ENCODE results near the gene HS3ST6. TPM values are rescaled to one million over a fixed set of nuclear protein-coding genes. Genes with fewer than 3 reads are reported as not detected.

HS3ST6 gene
- total and polyA plus RNA-seq, 2 of the 13 experiments (the other 11 are each of a cell fraction or from before 2014, with no cell fraction given): not detected

DNA sequence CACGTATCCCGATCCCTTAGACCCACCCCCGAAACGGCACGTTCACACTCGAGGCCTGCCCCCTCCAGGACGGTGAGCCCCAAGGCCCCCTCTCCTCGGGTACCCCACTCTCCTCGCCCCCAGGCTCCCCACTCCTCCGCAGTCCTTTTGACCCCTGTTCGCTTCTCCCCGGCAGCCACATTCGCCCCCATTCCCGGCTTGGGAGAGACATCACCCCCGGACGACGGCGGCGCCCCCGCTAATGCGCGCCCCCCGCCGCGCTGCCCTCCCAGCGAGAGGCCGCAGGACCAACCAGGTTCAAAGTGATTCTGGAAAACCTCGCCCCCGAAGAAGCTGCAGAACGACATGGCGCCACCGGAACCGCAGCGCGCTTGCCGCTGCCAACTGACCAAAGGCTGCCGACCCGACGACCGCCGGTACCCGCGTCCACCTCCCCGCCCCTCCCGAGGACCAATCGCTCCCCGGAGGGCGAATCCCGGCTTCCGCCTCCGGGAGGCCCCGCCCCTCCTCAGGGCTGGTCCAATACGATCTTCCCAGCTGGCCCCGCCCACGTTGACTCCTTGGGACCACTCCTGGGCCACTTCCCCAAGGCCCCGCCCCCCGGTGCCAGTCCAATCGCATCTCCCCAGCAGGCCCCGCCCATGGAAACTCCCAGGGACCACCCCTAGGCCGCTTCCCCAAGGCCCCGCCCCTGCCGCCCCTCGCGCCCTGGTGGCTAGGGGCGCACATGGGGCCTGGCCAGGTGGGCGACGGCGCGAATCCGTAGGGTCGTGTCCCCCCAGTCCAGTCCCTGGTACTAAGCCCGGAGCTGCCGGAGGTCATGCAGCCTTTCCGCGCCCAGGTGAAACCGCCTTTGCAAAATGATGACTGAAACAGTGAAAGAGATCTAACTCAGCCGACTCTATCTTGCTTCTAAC is 24.9 kb upstream of the HS3ST6 start, which contains the start of gene MSRB1 (continued):
- TF ChIP-seq ZNF124 (CRISPR knock-in tag; IDR thresholded peaks at IDR 0.05): 0 out of 2 replicates have a peak, but pooled peaks have one; percentile 16
- TF ChIP-seq ZNF460 (CRISPR knock-in tag; IDR thresholded peaks at IDR 0.05; ENCODE audit: borderline replicate concordance): no peak; the same call in 1 of the 2 replicates
- no peak; the same call in 1 of the 2 replicates for TF ChIP-seq ZNF350 (CRISPR knock-in tag; IDR thresholded peaks at IDR 0.05; ENCODE audit: borderline replicate concordance, low read depth)
- TF ChIP-seq, protein P1, sequence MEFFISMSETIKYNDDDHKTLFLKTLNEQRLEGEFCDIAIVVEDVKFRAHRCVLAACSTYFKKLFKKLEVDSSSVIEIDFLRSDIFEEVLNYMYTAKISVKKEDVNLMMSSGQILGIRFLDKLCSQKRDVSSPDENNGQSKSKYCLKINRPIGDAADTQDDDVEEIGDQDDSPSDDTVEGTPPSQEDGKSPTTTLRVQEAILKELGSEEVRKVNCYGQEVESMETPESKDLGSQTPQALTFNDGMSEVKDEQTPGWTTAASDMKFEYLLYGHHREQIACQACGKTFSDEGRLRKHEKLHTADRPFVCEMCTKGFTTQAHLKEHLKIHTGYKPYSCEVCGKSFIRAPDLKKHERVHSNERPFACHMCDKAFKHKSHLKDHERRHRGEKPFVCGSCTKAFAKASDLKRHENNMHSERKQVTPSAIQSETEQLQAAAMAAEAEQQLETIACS (CRISPR knock-in tag; IDR thresholded peaks at IDR 0.05): no peak
- TF ChIP-seq, protein P2, sequence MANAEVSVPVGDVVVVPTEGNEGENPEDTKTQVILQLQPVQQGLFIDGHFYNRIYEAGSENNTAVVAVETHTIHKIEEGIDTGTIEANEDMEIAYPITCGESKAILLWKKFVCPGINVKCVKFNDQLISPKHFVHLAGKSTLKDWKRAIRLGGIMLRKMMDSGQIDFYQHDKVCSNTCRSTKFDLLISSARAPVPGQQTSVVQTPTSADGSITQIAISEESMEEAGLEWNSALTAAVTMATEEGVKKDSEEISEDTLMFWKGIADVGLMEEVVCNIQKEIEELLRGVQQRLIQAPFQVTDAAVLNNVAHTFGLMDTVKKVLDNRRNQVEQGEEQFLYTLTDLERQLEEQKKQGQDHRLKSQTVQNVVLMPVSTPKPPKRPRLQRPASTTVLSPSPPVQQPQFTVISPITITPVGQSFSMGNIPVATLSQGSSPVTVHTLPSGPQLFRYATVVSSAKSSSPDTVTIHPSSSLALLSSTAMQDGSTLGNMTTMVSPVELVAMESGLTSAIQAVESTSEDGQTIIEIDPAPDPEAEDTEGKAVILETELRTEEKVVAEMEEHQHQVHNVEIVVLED (CRISPR knock-in tag; IDR thresholded peaks at IDR 0.05; ENCODE audit: borderline replicate concordance): peak; percentile 38; the same call in 1 of the 2 replicates
- no peak for TF ChIP-seq NFIC (IDR thresholded peaks at IDR 0.05; ENCODE audit: low read length)
- peak; percentile 46; the same call in 1 of the 2 replicates for TF ChIP-seq NAIF1 (CRISPR knock-in tag; IDR thresholded peaks at IDR 0.05; ENCODE audit: borderline replicate concordance)
- TF ChIP-seq, protein P3, sequence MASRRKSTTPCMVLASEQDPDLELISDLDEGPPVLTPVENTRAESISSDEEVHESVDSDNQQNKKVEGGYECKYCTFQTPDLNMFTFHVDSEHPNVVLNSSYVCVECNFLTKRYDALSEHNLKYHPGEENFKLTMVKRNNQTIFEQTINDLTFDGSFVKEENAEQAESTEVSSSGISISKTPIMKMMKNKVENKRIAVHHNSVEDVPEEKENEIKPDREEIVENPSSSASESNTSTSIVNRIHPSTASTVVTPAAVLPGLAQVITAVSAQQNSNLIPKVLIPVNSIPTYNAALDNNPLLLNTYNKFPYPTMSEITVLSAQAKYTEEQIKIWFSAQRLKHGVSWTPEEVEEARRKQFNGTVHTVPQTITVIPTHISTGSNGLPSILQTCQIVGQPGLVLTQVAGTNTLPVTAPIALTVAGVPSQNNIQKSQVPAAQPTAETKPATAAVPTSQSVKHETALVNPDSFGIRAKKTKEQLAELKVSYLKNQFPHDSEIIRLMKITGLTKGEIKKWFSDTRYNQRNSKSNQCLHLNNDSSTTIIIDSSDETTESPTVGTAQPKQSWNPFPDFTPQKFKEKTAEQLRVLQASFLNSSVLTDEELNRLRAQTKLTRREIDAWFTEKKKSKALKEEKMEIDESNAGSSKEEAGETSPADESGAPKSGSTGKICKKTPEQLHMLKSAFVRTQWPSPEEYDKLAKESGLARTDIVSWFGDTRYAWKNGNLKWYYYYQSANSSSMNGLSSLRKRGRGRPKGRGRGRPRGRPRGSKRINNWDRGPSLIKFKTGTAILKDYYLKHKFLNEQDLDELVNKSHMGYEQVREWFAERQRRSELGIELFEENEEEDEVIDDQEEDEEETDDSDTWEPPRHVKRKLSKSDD (CRISPR knock-in tag; IDR thresholded peaks at IDR 0.05; ENCODE audit: low read depth): 0 out of 2 replicates have a peak, but pooled peaks have one; percentile 17
- TF ChIP-seq HOXA3 (CRISPR knock-in tag; IDR thresholded peaks at IDR 0.05): peak; percentile 42; the same call in 1 of the 2 replicates
- no peak for TF ChIP-seq SIN3B (IDR thresholded peaks at IDR 0.05; ENCODE audit: low read length)
- TF ChIP-seq, protein P4, sequence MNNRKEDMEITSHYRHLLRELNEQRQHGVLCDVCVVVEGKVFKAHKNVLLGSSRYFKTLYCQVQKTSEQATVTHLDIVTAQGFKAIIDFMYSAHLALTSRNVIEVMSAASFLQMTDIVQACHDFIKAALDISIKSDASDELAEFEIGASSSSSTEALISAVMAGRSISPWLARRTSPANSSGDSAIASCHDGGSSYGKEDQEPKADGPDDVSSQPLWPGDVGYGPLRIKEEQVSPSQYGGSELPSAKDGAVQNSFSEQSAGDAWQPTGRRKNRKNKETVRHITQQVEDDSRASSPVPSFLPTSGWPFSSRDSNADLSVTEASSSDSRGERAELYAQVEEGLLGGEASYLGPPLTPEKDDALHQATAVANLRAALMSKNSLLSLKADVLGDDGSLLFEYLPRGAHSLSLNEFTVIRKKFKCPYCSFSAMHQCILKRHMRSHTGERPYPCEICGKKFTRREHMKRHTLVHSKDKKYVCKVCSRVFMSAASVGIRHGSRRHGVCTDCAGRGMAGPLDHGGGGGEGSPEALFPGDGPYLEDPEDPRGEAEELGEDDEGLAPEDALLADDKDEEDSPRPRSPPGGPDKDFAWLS (CRISPR knock-in tag; IDR thresholded peaks at IDR 0.05; ENCODE audit: borderline replicate concordance): no peak
- TF ChIP-seq ATAD3A (CRISPR knock-in tag; IDR thresholded peaks at IDR 0.05): no peak
- TF ChIP-seq NONO (IDR thresholded peaks at IDR 0.05): no peak
- no peak; the same call in 1 of the 2 replicates for TF ChIP-seq NONO (CRISPR knock-in tag; conservative IDR thresholded peaks at IDR 0.05)
- no peak for TF ChIP-seq RNF2 (conservative IDR thresholded peaks at IDR 0.05; ENCODE audit: low read depth)
- TF ChIP-seq, protein P5, sequence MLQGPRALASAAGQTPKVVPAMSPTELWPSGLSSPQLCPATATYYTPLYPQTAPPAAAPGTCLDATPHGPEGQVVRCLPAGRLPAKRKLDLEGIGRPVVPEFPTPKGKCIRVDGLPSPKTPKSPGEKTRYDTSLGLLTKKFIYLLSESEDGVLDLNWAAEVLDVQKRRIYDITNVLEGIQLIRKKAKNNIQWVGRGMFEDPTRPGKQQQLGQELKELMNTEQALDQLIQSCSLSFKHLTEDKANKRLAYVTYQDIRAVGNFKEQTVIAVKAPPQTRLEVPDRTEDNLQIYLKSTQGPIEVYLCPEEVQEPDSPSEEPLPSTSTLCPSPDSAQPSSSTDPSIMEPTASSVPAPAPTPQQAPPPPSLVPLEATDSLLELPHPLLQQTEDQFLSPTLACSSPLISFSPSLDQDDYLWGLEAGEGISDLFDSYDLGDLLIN (CRISPR knock-in tag; IDR thresholded peaks at IDR 0.05; ENCODE audit: borderline replicate concordance): no peak; the same call in 1 of the 2 replicates
- TF ChIP-seq, protein P6, sequence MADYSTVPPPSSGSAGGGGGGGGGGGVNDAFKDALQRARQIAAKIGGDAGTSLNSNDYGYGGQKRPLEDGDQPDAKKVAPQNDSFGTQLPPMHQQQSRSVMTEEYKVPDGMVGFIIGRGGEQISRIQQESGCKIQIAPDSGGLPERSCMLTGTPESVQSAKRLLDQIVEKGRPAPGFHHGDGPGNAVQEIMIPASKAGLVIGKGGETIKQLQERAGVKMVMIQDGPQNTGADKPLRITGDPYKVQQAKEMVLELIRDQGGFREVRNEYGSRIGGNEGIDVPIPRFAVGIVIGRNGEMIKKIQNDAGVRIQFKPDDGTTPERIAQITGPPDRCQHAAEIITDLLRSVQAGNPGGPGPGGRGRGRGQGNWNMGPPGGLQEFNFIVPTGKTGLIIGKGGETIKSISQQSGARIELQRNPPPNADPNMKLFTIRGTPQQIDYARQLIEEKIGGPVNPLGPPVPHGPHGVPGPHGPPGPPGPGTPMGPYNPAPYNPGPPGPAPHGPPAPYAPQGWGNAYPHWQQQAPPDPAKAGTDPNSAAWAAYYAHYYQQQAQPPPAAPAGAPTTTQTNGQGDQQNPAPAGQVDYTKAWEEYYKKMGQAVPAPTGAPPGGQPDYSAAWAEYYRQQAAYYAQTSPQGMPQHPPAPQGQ (CRISPR knock-in tag; IDR thresholded peaks at IDR 0.05; ENCODE audit: borderline replicate concordance): no peak
